ENCODE measurements around the gene CD22. TPM values are rescaled to one million over a fixed set of nuclear protein-coding genes. Genes with fewer than 3 reads are reported as not detected.

CD22 gene
- total RNA-seq, 6 experiments from 2014 or later = 0.24 to 0.59 (median 0.57) TPM; not detected in 2

GRCh38 chr19:35306473-35307246, 22.3 kb upstream of the CD22 start:
- DNase-seq = no peak
- Mint-ChIP-seq H3K4me3 (no peak overlapping the region), H3K27ac (no peak overlapping the region), H3K4me1 (ENCODE audit: low read depth) (no peaks in the 10 kb centered on the region), H3K9me3 (no peaks in the 10 kb centered on the region), H3K27me3 (ENCODE audit: insufficient read depth) (peaks cover 19% of the 10 kb centered on the region), H3K36me3 (ENCODE audit: low read depth) (no peaks in the 10 kb centered on the region)
- peak; percentile 38; the same call in 1 of the 2 replicates for TF ChIP-seq CTCF (IDR thresholded peaks at IDR 0.05)

DNA sequence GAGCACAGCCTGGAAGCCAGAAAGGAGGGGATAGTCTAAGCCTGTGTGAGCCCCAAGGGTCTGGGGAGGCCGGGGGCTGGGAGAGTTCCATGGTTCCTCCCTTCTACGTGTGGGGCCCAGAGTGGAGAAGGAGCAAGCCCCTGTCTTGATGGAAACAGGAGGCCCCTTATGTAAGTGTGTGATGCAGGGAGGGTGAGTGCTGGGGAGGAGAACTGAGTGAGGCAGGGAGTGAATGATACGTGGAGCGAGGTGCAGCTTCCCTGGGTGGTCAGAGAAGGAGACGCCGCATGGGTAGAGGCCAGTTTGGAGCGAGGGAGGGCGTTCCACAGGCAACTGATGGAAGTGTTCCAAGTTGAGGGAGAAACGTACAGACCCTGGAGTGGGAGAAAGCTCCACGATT, 21.1 kb upstream of the CD22 start:
- Mint-ChIP-seq H3K4me1 (ENCODE audit: low read depth) (no peaks in the 10 kb centered on the region), H3K9me3 (no peaks in the 10 kb centered on the region), H3K36me3 (ENCODE audit: low read depth) (no peaks in the 10 kb centered on the region), H3K27me3 (ENCODE audit: insufficient read depth) (peaks cover 12% of the 10 kb centered on the region), H3K4me3 (no peak overlapping the region; the same call in 1 of the 2 replicates), H3K27ac (no peak overlapping the region)
- no peak for TF ChIP-seq CTCF (IDR thresholded peaks at IDR 0.05)
- DNase-seq = no peak

DNA sequence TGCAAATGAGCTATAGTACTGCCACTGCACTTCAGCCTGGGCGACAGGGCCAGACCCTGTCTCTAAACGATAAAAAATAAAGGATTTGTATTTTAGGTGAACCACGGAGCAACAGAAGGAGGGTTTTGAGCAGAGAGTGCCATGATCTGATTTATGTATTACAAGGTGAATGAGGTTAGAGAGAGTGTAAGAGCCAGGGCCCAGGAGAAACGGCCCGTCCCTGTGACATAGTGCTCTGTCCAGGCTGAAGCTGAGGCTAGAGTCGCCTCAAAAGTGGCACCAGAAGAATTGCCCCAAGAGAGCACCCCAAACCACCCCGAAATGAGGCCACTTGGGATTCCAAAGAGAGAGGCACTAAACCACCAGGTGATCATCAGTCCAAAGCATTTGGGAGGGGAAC, 20.1 kb upstream of the CD22 start:
- no peaks in the 10 kb centered on the region for H3K9me3 Mint-ChIP-seq
- H3K27ac Mint-ChIP-seq = no peak overlapping the region
- H3K4me1 Mint-ChIP-seq (ENCODE audit: low read depth) = no peaks in the 10 kb centered on the region
- H3K36me3 Mint-ChIP-seq (ENCODE audit: low read depth) = no peaks in the 10 kb centered on the region
- no peak overlapping the region for H3K4me3 Mint-ChIP-seq
- DNase-seq = no peak
- no peak for TF ChIP-seq CTCF (IDR thresholded peaks at IDR 0.05)
- peaks cover 14% of the 10 kb centered on the region for H3K27me3 Mint-ChIP-seq (ENCODE audit: insufficient read depth)

GRCh38 chr19:35309481-35310279, 19.3 kb upstream of the CD22 start:
- Mint-ChIP-seq H3K27ac (no peak overlapping the region), H3K9me3 (no peaks in the 10 kb centered on the region), H3K36me3 (ENCODE audit: low read depth) (no peaks in the 10 kb centered on the region), H3K4me1 (ENCODE audit: low read depth) (no peaks in the 10 kb centered on the region), H3K4me3 (no peak overlapping the region), H3K27me3 (ENCODE audit: insufficient read depth) (peaks cover 19% of the 10 kb centered on the region)
- no peak for TF ChIP-seq CTCF (IDR thresholded peaks at IDR 0.05)
- no peak for DNase-seq

DNA sequence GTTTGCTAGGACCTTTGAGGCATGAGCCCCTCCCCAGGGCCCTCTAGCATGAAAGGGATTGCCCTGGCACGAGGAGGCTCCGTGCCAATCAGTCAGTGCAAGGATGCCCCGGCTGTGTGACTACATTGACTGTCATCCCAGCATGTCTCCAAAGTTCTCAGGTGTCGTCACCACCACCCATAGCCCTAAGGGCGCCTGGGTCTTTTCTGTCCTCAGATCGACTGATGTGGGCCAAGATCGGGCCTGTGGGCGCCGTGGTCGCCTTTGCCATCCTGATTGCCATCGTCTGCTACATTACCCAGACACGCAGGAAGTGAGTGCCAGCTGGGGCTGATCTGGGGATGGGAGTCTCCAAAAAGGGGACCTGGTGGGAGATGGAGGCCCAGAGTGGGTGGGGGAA, 18.7 kb upstream of the CD22 start:
- no peak for TF ChIP-seq CTCF (IDR thresholded peaks at IDR 0.05)
- H3K9me3 Mint-ChIP-seq = no peaks in the 10 kb centered on the region
- no peak overlapping the region for H3K4me3 Mint-ChIP-seq
- no peaks in the 10 kb centered on the region for H3K4me1 Mint-ChIP-seq (ENCODE audit: low read depth)
- H3K27ac Mint-ChIP-seq = no peak overlapping the region
- no peaks in the 10 kb centered on the region for H3K36me3 Mint-ChIP-seq (ENCODE audit: low read depth)
- DNase-seq = no peak
- peaks cover 19% of the 10 kb centered on the region for H3K27me3 Mint-ChIP-seq (ENCODE audit: insufficient read depth)

Data from HFFc6 (cell line).